Measurements from ENCODE around the gene BRIP1.

The BRIP1 gene

DNA sequence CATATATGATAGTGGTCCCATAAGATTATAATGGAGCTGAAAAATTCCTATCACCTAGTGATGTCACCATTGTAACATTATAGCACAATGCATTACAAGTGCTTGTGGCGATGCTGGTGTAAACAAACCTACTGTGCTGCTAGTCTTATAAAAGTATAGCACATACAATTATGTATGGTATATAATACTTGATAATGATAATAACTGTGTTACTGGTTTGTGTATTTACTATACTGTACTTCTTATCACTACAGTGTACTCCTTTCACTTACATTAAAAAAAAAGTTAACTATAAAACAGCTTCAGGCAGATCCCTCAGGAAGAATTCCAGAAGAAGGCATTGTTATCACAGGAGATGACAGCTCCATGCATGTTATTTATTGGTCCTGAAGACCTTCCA, 150.3 kb downstream of the BRIP1 start:
- no peak overlapping the region for H2AFZ ChIP-seq (ENCODE audit: low read depth)
- H3K4me2 ChIP-seq: no peak overlapping the region
- no peak overlapping the region for H3K4me3 ChIP-seq (IDR thresholded peaks at IDR 0.05; ENCODE audit: insufficient read depth, low read depth, low read length)
- TF ChIP-seq CTCF (conservative IDR thresholded peaks at IDR 0.05; ENCODE audit: low read depth, low read length): no peak
- no peaks in the 10 kb centered on the region for H3K27me3 ChIP-seq (ENCODE audit: insufficient read depth, low read depth)
- no peaks in the 10 kb centered on the region for H3K4me1 ChIP-seq (ENCODE audit: low read depth, poor library complexity, severe bottlenecking)
- no peak overlapping the region for H3K9ac ChIP-seq
- no peaks in the 10 kb centered on the region for H3K79me2 ChIP-seq (ENCODE audit: insufficient read depth, low read depth)
- no peaks in the 10 kb centered on the region; the same call in 1 of the 2 replicates for H3K36me3 ChIP-seq (ENCODE audit: insufficient read depth)
- H3K27ac ChIP-seq: no peak overlapping the region
- H4K20me1 ChIP-seq (ENCODE audit: insufficient read depth): no peaks in the 10 kb centered on the region

DNA sequence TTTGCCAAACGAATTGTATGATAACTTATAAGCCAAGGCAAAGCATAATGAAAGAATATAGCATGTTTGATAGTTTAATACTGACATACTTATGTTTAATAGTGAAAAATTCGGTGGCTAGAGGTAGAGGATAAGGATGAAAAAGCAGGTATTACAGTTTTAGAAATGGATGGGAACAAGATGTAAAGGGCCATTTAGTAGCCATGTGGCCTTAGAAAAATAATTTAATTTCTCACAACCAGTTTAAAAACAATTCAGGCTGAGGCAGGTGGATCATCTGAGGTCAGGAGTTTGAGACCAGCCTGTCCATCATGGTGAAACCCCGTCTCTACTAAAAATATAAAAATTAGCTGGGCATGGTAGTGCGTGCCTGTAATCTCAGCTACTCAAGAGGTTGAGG, 152.8 kb downstream of the BRIP1 start:
- H4K20me1 ChIP-seq (ENCODE audit: insufficient read depth): no peaks in the 10 kb centered on the region
- H3K36me3 ChIP-seq (ENCODE audit: insufficient read depth): no peaks in the 10 kb centered on the region
- no peak overlapping the region for H3K27ac ChIP-seq
- H3K4me3 ChIP-seq (IDR thresholded peaks at IDR 0.05; ENCODE audit: insufficient read depth, low read depth, low read length): no peak overlapping the region
- no peaks in the 10 kb centered on the region for H3K79me2 ChIP-seq (ENCODE audit: insufficient read depth, low read depth)
- H2AFZ ChIP-seq (ENCODE audit: low read depth): no peak overlapping the region
- no peak for TF ChIP-seq CTCF (conservative IDR thresholded peaks at IDR 0.05; ENCODE audit: low read depth, low read length)
- no peaks in the 10 kb centered on the region for H3K4me1 ChIP-seq (ENCODE audit: low read depth, poor library complexity, severe bottlenecking)
- H3K9ac ChIP-seq: no peak overlapping the region
- no peak overlapping the region for H3K4me2 ChIP-seq
- H3K27me3 ChIP-seq (ENCODE audit: insufficient read depth, low read depth): no peaks in the 10 kb centered on the region

DNA sequence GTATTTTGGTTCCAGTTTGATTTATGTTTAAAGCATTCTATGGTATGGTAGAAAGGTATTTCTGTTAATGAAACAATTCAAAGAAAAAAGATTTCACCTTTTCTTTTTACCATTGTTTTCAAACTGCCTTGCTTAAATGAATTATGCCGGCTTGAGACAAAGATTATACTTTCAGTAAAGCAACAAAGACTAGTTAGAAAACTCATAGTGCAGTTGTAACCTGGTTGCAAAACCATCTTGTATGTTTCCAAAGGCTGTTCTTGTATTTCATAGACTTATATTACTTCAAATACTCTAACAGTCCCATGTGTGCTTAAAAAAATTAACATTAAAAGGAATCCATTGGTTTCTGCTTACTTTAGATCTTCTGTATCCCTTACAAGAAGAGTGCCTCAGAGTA, 153.8 kb downstream of the BRIP1 start:
- Histone ChIP-seq H3K4me1 (ENCODE audit: low read depth, poor library complexity, severe bottlenecking) (no peaks in the 10 kb centered on the region), H3K27ac (no peak overlapping the region), H3K4me3 (IDR thresholded peaks at IDR 0.05; ENCODE audit: insufficient read depth, low read depth, low read length) (no peak overlapping the region), H3K4me2 (no peak overlapping the region), H3K27me3 (ENCODE audit: insufficient read depth, low read depth) (no peaks in the 10 kb centered on the region), H3K9ac (no peak overlapping the region), H3K79me2 (ENCODE audit: insufficient read depth, low read depth) (no peaks in the 10 kb centered on the region), H4K20me1 (ENCODE audit: insufficient read depth) (no peaks in the 10 kb centered on the region), H3K36me3 (ENCODE audit: insufficient read depth) (no peaks in the 10 kb centered on the region), H2AFZ (ENCODE audit: low read depth) (no peak overlapping the region)
- no peak for TF ChIP-seq CTCF (conservative IDR thresholded peaks at IDR 0.05; ENCODE audit: low read depth, low read length)

GRCh38 chr17:61704935-61705449, 158.3 kb downstream of the BRIP1 start:
- Histone ChIP-seq H3K9ac (no peak overlapping the region), H3K36me3 (ENCODE audit: insufficient read depth) (no peaks in the 10 kb centered on the region), H3K27me3 (ENCODE audit: insufficient read depth, low read depth) (no peaks in the 10 kb centered on the region), H3K4me3 (IDR thresholded peaks at IDR 0.05; ENCODE audit: insufficient read depth, low read depth, low read length) (no peak overlapping the region), H2AFZ (ENCODE audit: low read depth) (no peak overlapping the region), H3K79me2 (ENCODE audit: insufficient read depth, low read depth) (no peaks in the 10 kb centered on the region), H4K20me1 (ENCODE audit: insufficient read depth) (no peaks in the 10 kb centered on the region), H3K4me1 (ENCODE audit: low read depth, poor library complexity, severe bottlenecking) (no peaks in the 10 kb centered on the region), H3K4me2 (no peak overlapping the region), H3K27ac (no peak overlapping the region)
- TF ChIP-seq CTCF (conservative IDR thresholded peaks at IDR 0.05; ENCODE audit: low read depth, low read length): no peak

All from KMS-11 (cell line).